HG03280 (cell line): ENCODE results near the gene CTNNA3.

Source experiments
- ATAC-seq: cut with Tn5 transposase; IDR thresholded peaks from one replicate; pipeline ENCODE4 v1.9.1; 2021; ENCODE audit warnings: mild to moderate bottlenecking, moderate library complexity; ENCODE audit not compliant: unreplicated experiment

Gene CTNNA3

GRCh38 chr10:66591865-66592264 lies 1104.1 kb downstream of the CTNNA3 start:
- ATAC-seq = no peak

DNA sequence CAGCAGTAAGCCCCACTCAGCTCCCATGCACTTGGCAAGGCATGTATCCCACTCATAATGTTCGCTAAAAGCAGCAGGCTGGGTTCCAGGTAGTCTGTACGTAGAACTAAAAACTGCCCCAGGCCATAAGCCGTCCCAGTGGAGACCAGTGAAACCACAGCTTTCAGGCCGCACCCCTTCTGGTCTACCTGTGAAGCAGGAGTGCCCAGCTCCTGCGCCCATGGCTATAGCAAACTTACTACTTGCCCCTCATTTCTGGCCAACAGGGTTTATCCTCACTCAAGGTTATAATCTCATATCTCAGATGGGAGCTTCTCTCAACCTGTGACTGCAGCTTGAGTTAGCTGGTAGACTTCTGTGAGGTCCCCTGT lies 1108.3 kb downstream of the CTNNA3 start:
- no peak for ATAC-seq

GRCh38 chr10:66586897-66587679 lies 1108.9 kb downstream of the CTNNA3 start:
- ATAC-seq = no peak

GRCh38 chr10:66586073-66586472 lies 1109.9 kb downstream of the CTNNA3 start:
- ATAC-seq = no peak

GRCh38 chr10:66575251-66575855 lies 1120.6 kb downstream of the CTNNA3 start:
- ATAC-seq = no peak

- no peak for ATAC-seq
These were observed 1123.3 kb downstream of the CTNNA3 start for GRCh38 chr10:66572700-66573099.

DNA sequence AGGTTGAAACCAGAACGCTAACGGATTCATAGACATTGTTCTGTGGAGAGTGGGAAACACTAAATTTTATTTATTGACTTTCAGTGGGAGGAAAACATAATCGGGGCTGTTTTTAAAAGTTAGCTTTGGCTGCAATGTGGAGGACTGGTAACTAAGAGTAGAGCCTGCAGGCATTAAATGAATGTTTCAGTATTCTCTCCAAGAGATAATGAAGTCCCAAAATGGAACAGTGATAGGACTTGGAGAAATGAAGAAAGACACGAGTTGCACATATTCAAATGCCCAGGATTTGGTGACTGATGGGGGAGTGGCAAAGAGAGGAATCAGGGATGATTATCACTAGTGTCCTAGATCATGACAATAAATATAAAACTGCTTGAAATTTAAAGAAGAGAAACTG lies 1130.0 kb downstream of the CTNNA3 start:
- ATAC-seq = no peak

- ATAC-seq = no peak
These were observed 1131.7 kb downstream of the CTNNA3 start for GRCh38 chr10:66564287-66564686.

- no peak for ATAC-seq
These were observed 1140.9 kb downstream of the CTNNA3 start for GRCh38 chr10:66555061-66555460.

GRCh38 chr10:66552331-66552730 lies 1143.7 kb downstream of the CTNNA3 start:
- ATAC-seq = no peak

DNA sequence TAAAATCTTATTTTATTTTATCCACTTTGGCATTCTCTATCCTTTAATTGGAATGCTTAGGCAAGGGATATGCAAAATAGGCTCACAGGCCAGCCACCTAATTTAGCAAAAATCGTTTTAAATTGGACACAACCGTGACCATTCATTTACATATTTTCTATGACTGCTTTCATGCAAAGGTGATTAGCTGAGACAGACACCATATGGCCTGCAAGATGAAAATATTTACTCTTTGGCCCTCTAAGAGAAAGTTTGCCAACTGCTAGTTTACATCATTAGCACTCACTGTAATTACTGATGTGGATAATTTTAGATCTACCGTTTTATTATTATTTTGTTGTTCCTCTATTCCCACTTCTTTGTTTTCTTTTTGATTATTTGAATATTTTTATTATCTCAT lies 1145.6 kb downstream of the CTNNA3 start:
- no peak for ATAC-seq

DNA sequence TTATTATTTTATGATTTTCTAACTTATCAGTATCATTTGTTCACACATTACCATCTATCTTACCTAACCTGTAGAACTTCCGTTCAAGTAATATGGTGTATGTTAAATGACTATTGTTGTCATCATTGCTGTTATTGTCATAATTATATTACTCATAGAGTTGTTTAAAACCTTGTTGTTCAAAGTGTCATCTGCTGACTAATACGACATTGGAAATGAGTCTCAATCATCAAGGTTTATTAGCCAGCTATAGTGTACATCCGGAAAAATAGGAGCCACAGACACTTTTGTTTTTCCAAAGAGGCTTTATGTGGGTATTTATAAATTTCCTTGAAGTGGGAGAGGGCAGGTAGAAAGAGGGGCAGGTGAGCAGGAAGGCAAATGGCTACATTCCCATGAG lies 1157.1 kb downstream of the CTNNA3 start:
- ATAC-seq = no peak

DNA sequence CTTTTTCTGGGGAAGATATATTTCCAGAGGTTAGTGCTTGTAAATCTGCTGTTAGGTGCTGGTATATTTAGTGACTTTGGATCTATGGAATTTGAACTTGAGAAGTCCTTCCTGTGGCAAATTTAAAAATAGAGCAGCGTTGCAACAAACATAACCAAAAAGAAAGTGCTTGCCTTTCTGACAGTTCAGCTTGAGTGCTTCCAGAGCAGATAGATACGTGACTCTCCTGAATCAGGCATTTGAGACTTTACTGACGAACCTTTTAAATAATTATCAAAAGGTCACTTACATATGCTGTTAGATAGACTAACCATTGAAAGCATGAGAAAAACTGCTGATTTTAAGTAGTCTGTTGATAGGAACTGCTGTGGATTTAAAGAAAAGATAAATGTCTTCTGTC lies 1157.6 kb downstream of the CTNNA3 start:
- no peak for ATAC-seq

GRCh38 chr10:66537186-66537585 lies 1158.8 kb downstream of the CTNNA3 start:
- no peak for ATAC-seq

DNA sequence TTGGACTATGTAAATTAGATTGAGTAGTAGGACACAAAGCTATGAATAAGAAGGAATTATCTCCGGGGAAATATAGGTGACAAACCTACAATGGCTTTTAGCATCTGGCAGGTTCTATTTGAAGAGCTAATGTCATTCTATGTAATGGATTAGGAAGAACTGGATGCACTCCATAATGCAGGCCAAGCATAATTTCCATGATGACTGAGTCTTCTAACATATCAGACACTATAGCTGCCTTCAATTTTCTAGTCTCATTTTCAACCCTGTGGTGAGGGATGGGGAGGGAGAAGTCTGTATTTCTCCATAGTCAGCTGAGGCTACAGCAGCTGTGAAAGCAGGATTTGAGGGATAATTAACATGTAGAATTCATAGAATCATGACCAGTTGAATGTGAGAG lies 1160.6 kb downstream of the CTNNA3 start:
- no peak for ATAC-seq

- ATAC-seq = no peak
These were observed 1161.1 kb downstream of the CTNNA3 start for GRCh38 chr10:66534866-66535265.

DNA sequence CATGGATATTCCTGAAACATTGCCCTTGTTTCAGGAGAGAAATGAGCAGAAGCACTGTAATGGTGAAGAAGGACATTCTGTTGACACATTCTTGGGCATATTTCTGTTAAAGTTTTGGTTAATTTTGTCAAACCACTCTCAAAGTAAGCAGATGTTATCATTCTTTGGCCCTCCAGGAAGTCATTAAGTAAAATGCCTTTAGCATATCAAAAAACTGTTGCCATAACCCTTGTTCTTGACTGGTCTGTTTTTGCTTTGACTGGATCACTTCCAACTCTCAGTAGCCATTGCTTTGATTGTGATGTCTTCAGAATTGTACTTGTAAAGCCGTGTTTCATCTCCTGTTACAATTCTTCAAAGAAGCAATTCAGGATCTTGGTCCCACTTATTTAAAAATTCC lies 1174.5 kb downstream of the CTNNA3 start:
- no peak for ATAC-seq

DNA sequence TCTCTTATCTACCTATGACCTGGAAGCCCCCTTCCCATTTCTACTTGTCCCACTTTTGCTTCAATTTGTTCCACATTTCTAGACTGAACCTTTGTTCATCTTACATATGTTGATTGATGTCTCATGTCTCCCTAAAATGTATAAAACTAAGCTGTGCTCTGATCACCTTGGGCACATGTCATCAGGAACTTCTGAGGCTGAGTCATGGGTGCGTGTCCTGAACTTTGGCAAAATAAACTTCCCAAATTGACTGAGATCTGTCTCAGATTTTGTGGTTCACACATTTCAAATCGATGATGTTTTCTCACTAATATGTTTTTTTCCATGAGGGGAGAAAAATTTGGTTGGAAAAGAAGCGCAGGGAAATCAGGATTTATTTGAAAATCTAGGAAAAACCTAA lies 1176.4 kb downstream of the CTNNA3 start:
- ATAC-seq = no peak

DNA sequence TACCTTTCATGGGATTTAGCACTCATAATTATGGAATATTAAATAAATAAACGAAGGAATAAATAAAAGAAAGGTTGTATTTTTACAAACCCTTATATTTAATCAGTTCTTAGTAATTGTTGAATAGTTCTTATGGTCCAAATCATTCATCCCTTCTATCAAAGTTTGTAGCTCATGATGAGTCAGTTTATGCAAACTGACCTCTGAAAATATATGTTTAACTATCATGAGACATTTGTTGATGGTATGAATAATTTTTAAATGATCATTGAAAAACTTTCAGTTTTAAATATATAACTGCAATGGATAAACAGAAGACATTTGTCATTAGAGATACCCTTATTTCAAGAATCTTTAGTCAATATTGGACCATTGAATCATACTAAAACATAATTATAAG lies 1181.3 kb downstream of the CTNNA3 start:
- ATAC-seq = no peak

DNA sequence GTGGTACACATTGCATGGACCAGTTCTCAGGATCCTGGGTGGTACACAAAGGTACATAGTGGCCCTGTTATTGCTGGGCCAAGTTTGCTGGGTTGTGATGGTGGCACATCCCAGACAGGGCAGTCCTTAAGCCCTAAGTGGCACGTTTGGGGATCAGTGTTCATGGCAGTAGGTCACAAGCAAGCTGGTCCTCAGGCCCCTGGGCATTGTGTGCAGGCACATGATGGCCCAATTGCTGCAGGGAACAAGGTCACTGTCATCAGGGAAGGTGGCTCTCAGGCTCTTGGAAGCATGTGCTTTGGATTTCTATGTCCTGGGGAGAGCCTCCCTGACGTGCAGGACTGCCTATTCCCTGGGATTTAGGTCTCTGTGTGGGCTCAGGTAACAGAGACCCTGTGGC lies 1182.5 kb downstream of the CTNNA3 start:
- ATAC-seq = no peak

DNA sequence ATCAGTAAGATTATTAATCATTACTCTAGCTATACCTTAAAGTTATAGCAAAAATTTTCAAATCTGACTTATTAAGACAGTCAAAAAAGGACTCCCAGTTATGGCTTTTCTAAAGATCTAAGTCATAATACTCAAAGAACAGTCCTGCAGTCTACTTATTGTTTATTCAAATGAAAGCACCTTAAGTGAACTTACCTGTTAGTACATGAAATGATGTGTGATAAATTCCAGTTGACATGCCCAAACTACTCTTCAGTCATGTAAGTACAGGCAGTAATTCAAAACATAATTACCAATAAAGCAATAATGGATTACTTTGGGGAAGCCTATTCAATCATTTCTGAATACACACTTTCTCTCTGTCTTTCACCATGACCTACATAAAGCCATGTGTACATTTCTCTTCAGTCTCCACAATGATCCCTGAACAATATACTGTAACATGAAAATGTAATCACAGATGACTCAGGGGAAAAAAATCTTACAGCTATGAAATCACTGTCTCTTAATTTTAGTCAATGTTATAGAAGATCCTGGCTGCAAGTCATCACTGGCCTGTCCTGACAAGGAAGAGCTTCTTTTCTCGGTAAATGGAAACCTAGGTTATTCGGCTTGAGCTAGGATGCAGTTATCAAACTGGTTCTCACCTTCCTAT lies 1190.9 kb downstream of the CTNNA3 start:
- no peak for ATAC-seq

GRCh38 chr10:66501356-66501755 lies 1194.6 kb downstream of the CTNNA3 start:
- ATAC-seq = no peak
